Measurements from ENCODE around the gene PICK1.
"Not testable (repeated sequence)": the region's sequence is repeated elsewhere in the genome, so short reads cannot be mapped to it uniquely, and the experiment has no call there.

PICK1 gene

DNA sequence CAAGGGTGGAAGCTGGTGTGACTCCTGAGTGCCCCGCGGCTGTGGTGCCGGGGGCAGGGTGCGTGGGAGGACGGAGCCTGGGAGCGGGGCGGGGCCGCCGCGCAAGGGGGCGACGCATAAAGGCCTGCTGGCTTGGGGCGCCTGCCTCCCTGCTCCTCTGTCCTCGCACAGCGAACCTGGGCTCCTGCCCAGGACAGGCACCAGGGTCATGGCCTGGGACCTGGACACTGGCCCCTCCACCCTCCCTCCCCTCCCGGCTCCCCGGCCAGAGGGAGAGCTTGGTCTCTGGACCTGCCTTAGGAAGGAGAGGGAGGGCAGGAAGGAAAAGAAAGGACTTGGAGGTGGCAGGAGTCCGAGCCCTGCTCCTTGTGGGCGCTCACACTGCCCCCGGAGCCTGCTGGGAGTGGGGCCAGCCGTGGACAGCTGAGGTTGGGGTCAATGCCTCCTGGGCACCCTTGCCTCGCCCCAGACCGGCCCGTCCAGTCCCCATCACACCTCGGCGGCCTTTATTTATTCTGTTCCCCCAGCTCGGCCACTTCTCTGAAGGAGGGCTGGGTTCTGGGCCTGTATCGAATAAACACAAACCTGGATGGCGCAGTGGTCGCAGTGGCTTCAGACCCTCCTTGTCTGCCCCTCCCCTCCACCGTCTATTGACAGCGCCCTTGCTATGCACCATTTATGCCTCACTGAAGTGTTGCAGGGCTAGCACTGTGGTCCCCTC, 18.1 kb downstream of the PICK1 start:
- DNase-seq = no peak

DNA sequence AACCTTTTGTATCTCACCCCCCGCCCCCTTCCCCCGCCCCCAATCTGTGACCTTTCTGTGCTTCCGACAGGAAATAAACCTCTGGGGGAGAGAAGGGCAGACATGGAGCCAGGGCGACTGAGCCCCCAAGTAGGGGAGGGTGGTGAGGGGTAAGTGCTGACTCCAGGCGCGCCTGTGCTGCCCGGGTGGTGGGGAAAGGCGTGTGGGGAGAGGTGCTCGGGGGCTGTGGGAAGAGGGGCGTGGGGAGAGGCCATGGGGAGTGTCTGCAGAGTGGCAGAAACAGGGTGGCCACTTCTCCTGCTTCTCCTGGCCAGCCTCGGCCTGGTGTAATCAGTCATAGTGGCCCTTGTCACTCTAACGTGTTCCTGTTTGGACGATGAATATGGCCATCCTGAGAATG, 18.8 kb downstream of the PICK1 start:
- DNase-seq = no peak

DNA sequence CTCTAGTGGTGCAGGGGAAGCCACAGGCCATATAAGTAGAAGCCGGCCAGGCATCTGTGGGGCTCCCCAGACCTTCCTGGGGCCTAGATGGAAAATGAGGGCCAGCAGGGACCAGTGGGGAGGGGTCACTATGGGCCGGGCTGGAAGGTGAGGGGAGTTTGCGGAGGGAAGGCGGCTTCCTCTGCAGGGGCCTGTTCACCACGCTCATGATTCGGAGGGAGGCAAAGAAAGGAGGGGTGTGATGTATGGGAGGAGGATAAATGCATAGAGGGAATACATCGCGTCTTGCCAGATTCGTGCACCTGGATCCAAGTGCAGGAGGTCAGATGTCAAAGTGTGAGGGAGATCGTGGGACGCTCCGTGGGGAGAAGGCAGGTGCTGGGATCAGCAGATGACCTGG, 19.9 kb downstream of the PICK1 start:
- DNase-seq = no peak

DNA sequence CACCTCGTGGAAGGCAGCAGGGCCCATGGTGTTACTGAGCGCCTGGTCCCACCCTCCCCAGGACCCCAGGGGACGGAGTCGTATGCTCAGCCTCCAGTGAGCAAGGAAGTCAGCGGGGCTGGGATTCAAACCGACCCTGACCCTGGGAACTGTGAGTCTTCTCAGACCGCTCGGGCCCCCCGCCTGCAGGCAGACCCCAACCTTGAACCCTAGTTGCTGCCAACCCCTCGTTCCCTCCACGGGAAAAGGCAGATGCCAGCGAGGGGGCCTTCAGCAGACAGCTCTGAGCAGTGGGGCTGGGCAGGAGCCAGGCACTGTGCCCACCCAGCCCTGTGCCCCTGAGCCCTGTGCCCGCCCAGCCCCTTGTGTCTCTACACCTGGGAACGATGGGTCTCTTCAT, 20.4 kb downstream of the PICK1 start:
- DNase-seq = no peak

DNA sequence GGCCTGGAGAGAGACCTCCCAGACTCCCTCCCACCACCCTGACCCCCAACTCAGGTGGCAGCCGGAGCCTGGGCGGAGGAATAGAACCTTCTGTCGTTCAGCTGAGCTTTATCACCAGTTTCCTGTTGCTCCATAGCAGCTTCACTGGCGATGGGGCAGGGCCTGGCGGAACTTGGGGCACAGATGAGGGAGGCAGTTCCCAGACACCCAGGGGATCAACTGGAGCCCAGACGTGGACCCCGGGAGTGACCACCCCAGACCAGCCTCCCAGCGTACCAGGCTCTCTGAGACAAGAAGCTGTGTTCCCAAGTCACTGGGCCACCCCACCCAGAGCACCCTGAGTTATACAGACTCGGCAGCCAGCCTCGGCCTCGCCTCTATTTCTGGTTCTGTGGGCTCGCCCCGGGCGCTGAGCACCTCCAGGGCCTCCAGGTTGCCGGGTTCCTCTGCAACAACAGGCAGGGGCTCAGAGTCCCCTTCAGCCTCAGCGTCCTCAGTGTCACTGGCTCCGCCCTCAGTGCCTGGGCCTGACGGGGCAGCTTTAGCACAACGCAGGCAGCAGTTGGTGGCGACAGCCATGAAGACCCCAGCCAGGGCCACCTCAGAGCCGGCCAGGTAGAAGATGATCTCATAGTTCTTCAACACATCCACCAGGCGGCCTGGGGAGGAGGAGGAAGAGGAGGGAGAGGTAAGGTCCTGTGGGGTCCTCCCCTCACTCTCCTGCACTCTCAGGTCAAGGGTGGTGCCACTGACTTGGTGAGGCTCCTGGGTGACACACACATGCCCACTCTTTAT, 21.0 kb downstream of the PICK1 start:
- DNase-seq = no peak

DNA sequence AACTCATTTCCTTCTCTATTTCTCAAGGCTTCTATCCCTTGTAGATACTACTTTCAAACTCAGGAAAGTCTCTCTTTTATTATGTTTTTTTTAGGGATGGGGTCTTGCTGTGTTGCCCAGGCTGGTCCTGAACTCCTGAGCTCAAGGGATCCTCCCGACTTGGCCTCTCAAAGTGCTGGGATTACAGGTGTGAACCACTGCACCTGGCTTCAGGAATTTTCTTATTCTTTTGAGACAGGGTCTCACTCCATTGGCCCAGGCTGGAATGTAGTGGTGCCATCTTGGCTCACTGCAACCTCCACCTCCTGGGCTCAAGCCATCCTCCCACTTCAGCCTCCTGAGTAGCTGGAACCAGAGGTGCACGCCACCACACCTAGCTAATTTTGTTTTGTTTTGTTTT, 22.0 kb downstream of the PICK1 start:
- not testable (repeated sequence) for DNase-seq

DNA sequence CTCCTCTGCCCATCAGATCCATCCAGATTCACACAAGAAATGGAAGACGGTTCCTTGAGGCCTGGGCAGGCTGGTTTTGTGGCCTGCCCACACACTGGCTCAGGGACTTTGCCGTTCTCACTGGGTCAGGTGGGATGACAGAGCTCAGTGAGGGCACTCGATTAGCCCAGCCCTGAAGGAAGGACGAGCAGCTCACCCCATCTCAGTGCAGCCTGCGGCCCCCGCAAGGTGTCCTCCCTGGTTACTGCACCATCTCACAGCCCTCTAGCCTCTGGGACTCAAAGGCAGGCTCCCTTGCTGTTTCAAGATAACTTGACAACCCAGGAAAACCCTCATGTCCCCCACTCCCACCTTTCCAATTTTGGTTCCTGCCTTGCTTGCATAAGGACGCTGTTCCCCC, 22.6 kb downstream of the PICK1 start:
- no peak for DNase-seq

DNA sequence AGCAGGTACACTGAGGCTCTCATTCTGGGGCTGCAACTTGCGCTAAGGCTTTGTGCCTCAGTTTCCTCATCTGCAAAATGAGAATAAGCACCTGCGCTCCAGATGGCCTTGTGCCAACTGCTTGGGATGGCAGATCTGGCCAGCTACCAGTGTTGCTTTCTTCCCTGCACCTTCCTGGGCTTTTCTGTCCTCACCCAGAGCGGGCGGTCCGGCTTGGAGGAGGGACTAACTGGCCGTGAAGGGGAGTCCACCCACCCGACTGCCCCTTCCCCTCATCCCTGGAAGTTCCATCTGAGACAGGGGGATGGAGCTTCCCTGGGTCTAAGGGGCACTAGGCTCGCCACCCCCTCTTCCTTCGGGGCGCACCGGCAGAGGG, 23.3 kb downstream of the PICK1 start:
- no peak for DNase-seq

DNA sequence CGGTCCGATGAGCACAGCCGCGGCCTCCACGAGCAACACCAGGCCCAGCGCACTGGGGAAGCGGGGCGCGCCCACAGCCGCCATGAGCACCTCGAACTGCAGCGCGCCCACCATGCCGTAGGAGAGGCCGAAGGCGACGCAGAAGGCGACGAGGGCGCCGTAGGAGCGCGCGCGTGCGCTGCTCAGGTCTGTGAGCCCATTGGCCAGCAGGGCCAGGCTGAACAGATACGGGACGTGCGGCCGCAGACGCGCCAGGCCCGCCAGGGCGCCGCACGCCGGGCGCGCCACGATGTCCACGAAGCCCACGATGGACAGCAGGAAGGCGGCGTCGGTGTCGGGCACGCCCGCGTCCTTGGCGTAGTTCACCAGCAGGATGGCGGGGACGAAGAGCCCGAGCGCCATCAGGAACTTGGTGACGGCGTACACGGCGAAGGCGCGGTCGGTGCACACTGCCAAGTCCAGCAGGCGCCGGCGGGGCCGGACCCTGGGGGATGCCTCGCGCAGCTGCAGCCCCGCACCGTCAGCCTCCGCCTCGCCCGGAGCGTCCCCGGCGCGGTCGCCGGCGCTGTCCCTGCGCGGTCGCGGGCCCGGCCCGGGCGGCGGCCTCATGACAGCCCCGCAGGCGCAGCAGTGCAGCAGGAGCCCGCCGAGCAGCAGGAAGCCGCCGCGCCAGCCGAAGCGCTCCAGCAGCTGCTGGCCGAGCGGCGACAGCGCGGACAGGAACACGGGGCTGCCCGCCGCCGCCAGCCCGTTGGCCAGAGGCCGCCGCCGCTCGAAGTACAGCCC, 23.8 kb downstream of the PICK1 start:
- DNase-seq = peak; percentile 86

DNA sequence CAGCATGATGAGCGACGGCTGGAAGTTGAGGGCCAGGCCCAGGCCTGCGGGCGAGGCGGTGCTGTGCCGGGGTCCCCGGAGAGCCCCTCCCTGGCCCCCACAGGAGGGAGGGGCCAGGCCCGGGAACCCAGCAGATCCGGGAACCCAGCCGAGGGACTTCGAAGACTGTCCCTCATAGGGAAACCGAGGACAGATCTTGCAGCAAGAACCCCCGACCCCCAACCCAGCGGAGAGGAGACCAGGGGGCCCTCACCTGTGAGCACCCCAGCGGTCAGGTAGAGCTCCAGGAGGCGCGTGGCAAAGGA, 24.4 kb downstream of the PICK1 start:
- peak; percentile 69 for DNase-seq

DNA sequence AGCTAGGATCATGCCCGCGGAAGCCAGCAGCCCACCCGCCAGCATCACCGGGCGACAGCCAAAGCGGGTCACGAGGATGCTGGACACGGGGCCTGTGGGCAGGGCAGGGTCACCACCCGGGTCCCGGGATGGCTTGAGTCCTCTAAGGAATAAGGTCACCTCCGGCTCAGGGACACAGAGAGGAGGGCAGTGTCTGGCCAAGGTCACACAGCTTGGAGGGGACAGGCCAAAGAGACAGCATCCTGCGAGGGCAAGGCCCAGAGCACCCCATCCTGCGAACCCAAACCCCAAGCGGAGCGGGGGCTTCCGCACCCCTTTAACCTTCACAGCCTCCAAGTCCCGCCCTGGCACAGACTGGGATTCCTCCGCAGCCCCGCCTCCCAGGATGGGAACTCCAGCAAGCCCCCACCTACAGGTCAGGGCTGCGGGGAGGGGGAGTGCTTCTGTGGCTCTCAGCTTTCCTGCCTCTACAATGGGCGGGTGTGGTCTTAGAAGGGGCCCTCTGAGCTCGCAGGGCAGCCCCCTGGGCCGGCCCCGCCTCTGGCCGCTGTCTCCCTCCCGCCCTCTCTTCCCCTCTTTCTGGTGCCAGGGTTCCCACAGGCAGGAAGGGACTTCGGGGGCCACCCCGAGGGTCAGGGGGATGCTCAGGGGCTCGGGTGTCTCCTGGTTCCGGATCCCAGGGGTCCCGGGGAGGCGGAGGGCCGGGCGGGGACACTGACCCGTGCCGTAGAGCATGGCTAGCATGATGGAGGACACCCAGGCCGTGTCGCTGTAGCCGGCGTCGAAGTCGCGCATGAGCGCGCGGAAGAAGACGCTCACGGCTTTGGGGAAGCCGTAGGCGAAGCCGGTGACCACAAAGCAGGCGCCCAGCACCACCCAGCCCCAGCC, 25.0 kb downstream of the PICK1 start:
- DNase-seq = peak; percentile 34

DNA sequence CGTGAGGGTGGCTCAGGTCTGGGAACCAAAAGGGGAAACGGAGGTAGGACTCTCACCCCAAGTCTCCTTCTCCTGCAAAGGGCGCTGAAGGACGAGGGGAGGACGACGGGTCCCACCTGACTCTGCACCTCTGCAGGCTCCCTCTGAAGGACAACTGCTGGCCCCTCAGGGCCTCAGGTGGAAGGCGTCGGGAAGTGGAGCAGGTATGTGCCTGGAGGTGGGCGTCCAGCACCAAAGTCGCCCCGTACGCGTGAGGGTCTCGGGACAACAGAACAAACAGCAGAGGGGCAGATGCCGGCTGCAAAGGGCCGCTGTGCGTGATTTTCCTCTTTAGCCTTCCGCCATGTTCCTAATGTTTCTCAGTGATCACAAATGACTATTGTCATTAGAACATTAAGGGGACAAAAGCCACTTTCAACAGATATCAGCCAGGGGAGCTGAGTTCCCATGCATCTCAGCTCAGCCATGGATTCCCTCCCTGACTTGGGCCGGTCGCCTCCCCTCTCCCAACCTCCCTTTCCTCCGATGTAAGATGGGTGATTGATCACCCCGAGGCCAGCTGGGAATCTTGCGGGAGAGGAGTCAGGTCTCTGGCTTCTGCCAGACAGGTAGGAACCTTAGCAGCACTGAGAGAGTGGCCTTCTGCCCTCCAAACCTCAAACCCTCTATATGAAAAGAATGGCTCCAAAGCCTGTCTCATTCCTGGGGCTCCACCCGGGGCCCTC, 25.9 kb downstream of the PICK1 start:
- no peak for DNase-seq

DNA sequence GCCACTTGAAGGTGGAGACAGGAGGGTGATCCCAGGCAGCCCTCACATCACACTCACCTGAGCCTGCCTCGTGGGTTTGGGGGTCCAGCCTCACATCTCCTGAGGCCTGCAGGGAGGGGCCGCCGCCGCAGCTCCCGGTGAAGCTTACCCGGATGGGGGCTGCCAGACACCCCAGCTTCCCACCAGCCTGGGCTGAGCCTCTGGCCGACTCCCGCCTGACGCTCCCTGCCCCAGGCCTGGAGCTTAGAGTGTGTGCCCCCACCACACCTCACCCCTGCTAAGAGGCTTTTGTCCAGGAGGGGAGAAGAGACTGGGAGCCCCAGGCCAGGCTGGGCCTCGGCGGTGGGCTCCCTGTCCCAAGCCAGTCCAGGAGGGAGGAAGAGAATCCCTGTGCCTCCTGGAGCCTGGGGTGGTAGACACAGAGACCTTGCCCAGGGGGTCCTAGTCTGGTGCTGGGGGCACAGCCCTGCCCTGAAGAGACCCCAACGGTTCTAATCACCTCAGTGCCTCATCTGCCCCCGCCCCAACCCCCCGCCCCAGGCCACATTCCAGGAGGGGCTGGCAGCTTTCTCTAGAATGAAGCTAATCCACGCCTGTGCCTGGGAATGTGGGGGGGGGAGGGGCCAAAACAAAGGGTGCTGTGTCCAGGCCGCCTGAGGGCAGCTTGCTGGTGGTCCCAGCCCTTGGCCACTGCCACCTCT, 26.9 kb downstream of the PICK1 start, which contains the start of gene SLC16A8:
SLC16A8 (minus strand) TSS at position 254 of the 701 bp plus-strand sequence. CDS start 1,311 bp downstream, outside the sequence.
- DNase-seq = peak; percentile 39

DNA sequence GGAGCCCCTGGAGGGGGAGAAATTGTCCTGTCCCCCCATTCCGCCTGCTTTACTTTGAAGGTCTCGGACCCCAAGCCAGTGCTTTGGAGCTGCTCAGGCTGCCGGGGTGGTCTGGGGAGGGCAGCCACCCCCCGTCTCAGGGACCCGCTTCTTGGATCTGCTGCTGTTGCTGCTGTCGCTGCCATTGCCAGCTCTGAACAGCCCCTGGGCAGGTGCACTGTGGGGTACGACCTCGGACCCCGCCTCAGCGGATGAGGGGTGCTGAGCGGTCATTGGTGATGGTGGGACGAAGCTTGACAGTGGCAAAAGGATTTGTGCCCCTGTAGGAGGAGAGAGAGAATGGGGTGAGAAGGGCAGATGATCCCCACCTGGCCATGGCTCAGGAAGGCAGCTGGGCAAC, 27.9 kb downstream of the PICK1 start:
- DNase-seq = no peak

DNA sequence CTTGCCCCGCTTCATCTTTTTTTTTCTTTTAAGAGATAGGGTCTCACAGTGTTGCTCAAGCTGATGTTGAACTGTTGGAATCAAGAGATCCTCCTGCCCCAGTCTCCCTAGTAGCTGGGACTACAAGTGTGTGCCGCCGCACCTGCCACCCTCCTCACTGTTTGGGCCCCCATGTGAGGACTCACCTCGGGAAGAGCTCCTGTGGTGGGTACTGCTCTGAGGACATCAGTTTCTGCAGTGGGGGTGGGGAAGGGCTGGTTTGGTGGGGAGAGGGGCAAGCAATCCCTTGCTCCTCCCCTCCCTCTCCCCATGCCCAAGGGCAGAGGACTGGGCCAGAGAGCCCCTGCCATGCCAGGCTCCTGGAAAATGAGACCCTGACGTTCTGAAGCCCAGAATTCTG, 28.3 kb downstream of the PICK1 start:
- no peak for DNase-seq

DNA sequence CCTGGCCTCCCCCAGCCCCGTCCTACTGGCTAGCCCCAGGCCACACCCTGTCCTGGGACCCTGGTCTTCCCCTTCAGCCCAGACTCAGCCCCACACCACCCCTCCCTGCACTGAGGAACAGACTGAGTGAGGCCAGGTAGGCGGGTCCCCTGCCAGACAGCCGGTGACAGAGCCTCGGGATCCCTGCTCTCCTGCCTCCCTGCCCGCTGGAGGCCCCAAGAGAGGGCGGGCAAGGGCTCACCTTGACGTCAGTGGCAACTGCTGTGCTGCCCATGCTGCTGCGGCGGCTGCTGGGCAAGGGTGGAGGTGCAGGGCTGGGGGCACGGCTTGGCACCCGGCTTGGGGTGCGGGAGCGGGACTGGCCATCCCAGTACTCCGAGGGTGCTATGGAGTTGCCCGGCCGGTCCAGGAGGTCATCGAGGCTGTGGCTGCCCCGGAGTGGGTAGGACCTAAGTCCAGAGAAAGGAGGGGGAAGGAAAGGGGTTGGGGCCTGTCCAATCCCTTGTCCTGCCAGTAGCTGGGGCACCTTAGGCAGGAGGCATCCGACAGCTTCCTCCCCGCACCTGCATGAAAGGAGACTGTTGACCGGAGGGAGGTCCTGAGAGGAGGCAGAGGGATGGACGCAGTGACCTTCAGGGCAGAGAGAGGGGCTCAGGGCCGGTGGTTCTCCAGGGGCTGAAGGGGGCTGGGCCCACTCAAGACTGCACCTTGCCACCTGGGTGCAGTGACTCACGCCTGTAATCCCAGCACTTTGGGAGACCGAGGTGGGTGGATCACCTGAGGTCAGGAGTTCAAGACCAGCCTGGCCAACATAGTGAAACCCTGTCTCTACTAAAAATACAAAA, 29.0 kb downstream of the PICK1 start:
- no peak for DNase-seq

DNA sequence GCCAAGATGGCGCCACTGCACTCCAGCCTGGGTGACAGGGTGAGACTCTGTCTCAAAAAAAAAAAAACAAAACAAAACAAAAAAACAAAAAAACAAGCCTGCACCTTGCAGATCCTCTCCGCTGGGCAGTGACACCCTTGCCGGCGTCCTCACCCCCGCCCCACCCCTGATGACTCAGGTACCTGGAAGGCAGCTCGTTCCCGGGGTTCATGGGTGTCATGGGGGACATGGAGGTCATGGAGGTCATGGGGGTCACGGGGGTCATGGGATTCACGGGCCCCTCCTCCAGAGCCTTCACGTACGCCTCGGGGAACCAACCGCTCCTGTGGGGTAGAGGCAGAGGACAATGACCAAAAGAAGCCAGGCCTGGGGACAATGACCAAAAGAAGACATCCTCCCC, 29.7 kb downstream of the PICK1 start:
- no peak for DNase-seq

DNA sequence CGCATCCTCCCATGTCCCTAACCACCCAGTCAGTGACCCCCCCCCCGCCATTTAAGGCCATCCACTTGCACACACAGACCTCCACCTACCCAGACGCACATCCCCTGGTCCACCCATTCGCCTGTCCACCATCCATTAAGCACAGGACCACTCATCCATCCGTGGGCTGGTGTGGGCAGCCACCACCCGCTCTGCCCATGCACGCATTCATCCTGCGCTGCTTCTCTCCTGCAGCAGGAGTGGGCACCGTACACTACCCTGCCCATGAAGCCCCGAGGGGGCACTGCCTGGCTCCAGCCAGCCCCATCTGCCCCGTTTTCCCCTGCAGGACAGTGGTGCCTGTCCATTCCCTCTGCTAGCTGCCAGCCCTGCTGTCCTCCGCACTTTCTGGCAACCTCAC, 30.7 kb downstream of the PICK1 start:
- no peak for DNase-seq

DNA sequence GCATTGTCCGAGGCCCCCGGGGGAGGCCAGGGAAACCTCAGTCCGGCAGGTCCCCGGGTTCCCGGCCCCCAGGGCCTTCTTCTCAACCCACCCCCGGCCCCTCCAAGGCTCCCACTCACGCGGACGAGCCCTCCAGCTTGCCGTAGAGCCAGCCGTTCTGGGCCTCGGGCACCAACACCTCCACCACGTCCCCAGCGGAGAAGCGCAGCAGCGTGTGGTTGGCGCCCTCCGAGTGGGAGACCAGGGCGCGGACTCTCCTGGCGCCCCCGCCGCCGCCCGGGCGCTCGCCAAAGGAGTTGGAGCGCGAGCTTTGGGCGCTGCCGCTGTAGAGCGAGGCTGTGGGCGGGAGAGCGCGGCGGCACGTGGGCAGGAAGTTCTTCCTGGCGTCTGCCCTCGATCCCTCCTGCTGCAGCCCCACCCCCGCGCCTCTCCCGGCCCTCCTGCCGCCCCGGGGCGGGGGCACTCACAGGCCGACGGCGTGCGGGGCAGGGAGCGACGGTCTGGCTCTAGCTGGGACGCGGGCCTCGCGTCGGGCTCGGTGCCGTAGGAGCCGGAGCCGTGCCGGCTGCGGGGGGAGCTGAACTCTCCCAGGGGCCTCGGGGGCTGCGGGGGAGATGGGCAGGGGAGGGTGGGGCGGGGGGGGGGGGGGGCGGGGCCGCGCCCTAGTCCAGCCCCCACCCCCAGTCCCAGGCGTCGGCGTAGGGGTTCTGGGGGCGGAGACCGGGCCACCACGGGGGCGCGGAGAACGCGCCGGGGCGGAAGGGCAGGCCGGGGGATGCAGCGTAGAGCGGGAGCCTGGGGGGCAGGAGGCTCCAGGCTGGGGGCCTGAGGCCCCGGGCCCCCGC, 31.6 kb downstream of the PICK1 start:
- DNase-seq = no peak

DNA sequence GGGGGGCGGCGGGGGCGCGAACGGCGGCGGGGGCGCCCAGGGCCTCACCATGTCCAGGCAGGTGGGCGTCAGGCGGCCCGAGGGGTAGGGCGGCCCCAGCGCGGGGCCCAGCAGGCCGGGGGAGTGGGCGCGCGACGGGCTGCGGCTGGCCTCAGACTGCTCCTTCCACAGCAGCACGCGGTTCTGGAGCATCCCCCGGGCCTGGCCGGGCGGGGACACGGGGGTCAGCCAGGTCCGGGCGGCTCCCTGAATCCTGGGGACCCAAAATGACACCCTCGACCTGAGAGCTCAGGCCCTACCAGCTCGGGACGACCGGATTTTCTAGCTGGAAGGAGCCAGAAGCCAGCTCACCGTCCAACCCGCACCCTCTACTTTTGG, 32.3 kb downstream of the PICK1 start:
- DNase-seq = peak; percentile 24
